ENCODE measurements around the gene ZNF793. TPM values are rescaled to one million over a fixed set of nuclear protein-coding genes. Genes with fewer than 3 reads are reported as not detected.

ZNF793 gene
- total and polyA plus RNA-seq, 9 of the 15 experiments (the other 6 are each of a cell fraction or from before 2014, with no cell fraction given): 0.02 to 0.04 (median 0.03) TPM; not detected in 6

DNA sequence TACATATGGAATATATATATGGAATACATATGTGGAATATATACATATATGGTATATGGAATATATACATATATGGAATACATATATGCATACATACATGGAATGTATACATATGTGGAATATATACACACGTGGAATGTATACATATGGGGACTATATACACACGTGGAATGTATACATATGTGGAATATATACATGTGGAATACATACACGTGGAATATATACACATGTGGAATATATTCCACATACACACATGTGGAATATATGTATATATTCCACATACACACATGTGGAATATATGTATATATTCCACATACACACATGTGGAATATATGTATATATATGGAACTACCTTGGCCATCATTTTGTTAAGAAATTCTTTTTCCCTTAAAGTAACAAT lies 56.8 kb downstream of the ZNF793 start:
- H3K4me3 ChIP-seq: no peak overlapping the region
- H3K9ac ChIP-seq (ENCODE audit: insufficient read depth in 1 of 2, low read depth in 2 of 2, low read length in 2 of 2): no peak overlapping the region
- ChIA-PET CTCF (ENCODE audit: low intra/inter-chr PET ratio) (no interaction called here), POLR2A (no interaction called here)
- BruUV-seq (replicated peaks): no TSS peak
- FAIRE-seq: no peak
- 1% methylated on average over 3 of the region's 3 CpGs for WGBS (ENCODE audit: insufficient coverage, low coverage, missing lambda C conversion rate)
- no peak for TF ChIP-seq TARDBP (IDR thresholded peaks at IDR 0.05)
- no peak for TF ChIP-seq MYC (IDR thresholded peaks at IDR 0.05; ENCODE audit: low read depth, low read length)
- TF ChIP-seq MYC (CRISPR knock-in tag; IDR thresholded peaks at IDR 0.05; ENCODE audit: borderline replicate concordance, low read depth): no peak
- no peak for TF ChIP-seq ZNF134 (CRISPR knock-in tag; conservative IDR thresholded peaks at IDR 0.05)
- TF ChIP-seq, protein P1, sequence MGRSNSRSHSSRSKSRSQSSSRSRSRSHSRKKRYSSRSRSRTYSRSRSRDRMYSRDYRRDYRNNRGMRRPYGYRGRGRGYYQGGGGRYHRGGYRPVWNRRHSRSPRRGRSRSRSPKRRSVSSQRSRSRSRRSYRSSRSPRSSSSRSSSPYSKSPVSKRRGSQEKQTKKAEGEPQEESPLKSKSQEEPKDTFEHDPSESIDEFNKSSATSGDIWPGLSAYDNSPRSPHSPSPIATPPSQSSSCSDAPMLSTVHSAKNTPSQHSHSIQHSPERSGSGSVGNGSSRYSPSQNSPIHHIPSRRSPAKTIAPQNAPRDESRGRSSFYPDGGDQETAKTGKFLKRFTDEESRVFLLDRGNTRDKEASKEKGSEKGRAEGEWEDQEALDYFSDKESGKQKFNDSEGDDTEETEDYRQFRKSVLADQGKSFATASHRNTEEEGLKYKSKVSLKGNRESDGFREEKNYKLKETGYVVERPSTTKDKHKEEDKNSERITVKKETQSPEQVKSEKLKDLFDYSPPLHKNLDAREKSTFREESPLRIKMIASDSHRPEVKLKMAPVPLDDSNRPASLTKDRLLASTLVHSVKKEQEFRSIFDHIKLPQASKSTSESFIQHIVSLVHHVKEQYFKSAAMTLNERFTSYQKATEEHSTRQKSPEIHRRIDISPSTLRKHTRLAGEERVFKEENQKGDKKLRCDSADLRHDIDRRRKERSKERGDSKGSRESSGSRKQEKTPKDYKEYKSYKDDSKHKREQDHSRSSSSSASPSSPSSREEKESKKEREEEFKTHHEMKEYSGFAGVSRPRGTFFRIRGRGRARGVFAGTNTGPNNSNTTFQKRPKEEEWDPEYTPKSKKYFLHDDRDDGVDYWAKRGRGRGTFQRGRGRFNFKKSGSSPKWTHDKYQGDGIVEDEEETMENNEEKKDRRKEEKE (IDR thresholded peaks at IDR 0.05; ENCODE audit: borderline replicate concordance in 1 of 2, control insufficient read depth in 1 of 2, low read depth in 2 of 2, low read length in 1 of 2): no peak
- TF ChIP-seq ZNF408 (CRISPR knock-in tag; IDR thresholded peaks at IDR 0.05; ENCODE audit: low read depth): no peak
- no peak for TF ChIP-seq NCOA4 (IDR thresholded peaks at IDR 0.05; ENCODE audit: partially characterized antibody)
- no peak for TF ChIP-seq FUS (optimal IDR thresholded peaks at IDR 0.05; ENCODE audit: low read depth, low read length)
- TF ChIP-seq NFE2 (IDR thresholded peaks at IDR 0.05; ENCODE audit: low read depth): no peak
- no peak for TF ChIP-seq ETV1 (tag; conservative IDR thresholded peaks at IDR 0.05; ENCODE audit: low read depth)
- TF ChIP-seq XRCC5 (IDR thresholded peaks at IDR 0.05; ENCODE audit: low read depth, low read length): no peak
- no peaks in the 10 kb centered on the region for H3K9me1 ChIP-seq (ENCODE audit: control insufficient read depth, insufficient read depth, low read length)
- in situ Hi-C loops (cut with MboI): no loop called here
- ATAC-seq: no peak
- DNase-seq (ENCODE audit: extremely low read depth in 1 of 4, low spot score in 3 of 4): no peak
- no peaks in the 10 kb centered on the region for H4K20me1 ChIP-seq (replicated peaks; ENCODE audit: control insufficient read depth, insufficient read depth, low read length)
- no peak overlapping the region for H2AFZ ChIP-seq (ENCODE audit: low read depth, low read length)
- no peaks in the 10 kb centered on the region for H3K4me1 ChIP-seq (replicated peaks in 1 of 2; ENCODE audit: control insufficient read depth in 2 of 2, insufficient read depth in 2 of 2, low read length in 2 of 2)
- H3K79me2 ChIP-seq (ENCODE audit: control insufficient read depth, insufficient read depth, low read length): no peaks in the 10 kb centered on the region
- H3K4me2 ChIP-seq (ENCODE audit: insufficient read depth, low read length): no peak overlapping the region
- intact Hi-C loops (cut with micrococcal nuclease): no loop called here
- H3K27ac ChIP-seq (ENCODE audit: extremely low read depth, low read depth, low read length): no peak overlapping the region
- H3K9me3 ChIP-seq (replicated peaks; ENCODE audit: control insufficient read depth, insufficient read depth, low read depth, low read length): peaks cover 20% of the 10 kb centered on the region
- no peaks in the 10 kb centered on the region for H3K27me3 ChIP-seq (ENCODE audit: control insufficient read depth in 2 of 2, insufficient read depth in 2 of 2, low read length in 2 of 2)
- H3K36me3 ChIP-seq (ENCODE audit: control insufficient read depth, insufficient read depth, low read length): no peaks in the 10 kb centered on the region

Data from K562 (cell line).